Measurements from ENCODE around the gene CADM2. TPM values are rescaled to one million over a fixed set of nuclear protein-coding genes. Genes with fewer than 3 reads are reported as not detected.
"Not testable (repeated sequence)": the region's sequence is repeated elsewhere in the genome, so short reads cannot be mapped to it uniquely, and the experiment has no call there.

CADM2 gene
- total RNA-seq, 2 donors from 2014 or later, result not detected

GRCh38 chr3:85979034-85979433, 1020.2 kb downstream of the CADM2 start:
- H3K4me3 Mint-ChIP-seq, result no peak overlapping the region
- H3K27ac Mint-ChIP-seq, result no peak overlapping the region
- H3K4me1 Mint-ChIP-seq, result no peaks in the 10 kb centered on the region
- no peak for ATAC-seq (replicated peaks)
- H3K9me3 Mint-ChIP-seq, result no peaks in the 10 kb centered on the region
- no peaks in the 10 kb centered on the region for H3K36me3 Mint-ChIP-seq (ENCODE audit: low read depth)
- no peaks in the 10 kb centered on the region for H3K27me3 Mint-ChIP-seq

DNA sequence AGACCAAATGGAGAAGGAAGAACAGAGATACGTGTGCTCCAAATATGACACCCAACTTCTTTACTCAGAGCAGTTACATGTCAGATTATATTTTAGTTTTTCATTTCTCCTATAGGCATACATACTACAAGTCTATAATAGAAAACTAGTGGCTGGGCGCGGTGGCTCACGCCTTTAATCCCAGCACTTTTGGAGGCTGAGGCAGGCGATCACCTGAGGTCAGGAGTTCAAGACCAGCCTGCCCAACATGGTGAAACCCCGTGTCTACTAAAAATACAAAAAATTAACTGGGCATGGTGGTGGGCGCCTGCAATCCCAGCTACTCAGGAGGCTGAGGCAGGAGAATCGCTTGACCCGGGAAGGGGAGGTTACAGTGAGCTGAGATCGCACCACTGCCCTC, 1030.8 kb downstream of the CADM2 start:
- ATAC-seq (replicated peaks); H3K27ac Mint-ChIP-seq; H3K27me3 Mint-ChIP-seq; H3K36me3 Mint-ChIP-seq (ENCODE audit: low read depth); H3K9me3 Mint-ChIP-seq; H3K4me1 Mint-ChIP-seq; H3K4me3 Mint-ChIP-seq: not testable (repeated sequence)

DNA sequence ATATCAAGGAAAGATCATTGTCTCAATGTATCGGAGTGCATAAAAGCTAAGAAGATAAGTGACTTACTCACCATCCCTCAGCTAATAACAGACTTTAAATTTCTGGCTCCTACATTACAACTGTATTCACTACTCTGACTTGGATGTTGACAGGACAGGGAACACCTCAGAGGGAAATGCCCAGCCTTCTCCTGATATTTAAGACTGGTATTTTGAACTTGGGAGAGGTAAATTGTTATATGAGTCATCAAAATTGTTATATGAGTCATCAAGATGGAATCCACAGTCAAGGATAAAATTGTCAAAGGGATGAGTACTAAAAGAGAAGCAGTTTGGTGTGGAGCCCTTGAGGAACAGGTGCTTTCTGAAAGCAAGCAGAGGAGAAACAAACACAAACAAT, 1070.8 kb downstream of the CADM2 start:
- ATAC-seq (replicated peaks), result no peak

DNA sequence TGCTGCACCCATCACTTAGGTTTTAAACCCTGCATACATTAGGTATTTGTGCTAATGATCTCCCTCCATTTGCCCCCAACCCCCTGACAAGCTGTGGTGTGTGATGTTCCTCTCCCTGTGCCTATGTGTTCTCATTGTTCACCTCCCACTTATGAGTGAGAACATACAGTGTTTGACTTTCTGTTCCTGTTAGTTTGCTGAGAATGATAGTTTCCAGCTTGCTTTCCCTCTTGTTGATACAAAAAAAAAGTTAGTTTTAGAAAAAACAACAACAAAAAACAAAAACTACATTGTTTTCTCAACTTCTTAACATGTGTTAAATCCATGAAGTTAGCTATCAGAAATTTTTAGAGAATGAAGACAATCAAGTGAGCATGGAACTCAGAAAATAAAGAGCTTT, 1079.1 kb downstream of the CADM2 start:
- H3K36me3 Mint-ChIP-seq (ENCODE audit: low read depth), result no peaks in the 10 kb centered on the region
- H3K27ac Mint-ChIP-seq, result no peak overlapping the region

More for the DNA sequence above, 1070.8 kb downstream of the CADM2 start:
- Mint-ChIP-seq H3K36me3 (ENCODE audit: low read depth) (no peaks in the 10 kb centered on the region), H3K9me3 (peaks cover 11% of the 10 kb centered on the region), H3K27ac (no peak overlapping the region), H3K27me3 (no peaks in the 10 kb centered on the region), H3K4me3 (no peak overlapping the region), H3K4me1 (no peaks in the 10 kb centered on the region)

DNA sequence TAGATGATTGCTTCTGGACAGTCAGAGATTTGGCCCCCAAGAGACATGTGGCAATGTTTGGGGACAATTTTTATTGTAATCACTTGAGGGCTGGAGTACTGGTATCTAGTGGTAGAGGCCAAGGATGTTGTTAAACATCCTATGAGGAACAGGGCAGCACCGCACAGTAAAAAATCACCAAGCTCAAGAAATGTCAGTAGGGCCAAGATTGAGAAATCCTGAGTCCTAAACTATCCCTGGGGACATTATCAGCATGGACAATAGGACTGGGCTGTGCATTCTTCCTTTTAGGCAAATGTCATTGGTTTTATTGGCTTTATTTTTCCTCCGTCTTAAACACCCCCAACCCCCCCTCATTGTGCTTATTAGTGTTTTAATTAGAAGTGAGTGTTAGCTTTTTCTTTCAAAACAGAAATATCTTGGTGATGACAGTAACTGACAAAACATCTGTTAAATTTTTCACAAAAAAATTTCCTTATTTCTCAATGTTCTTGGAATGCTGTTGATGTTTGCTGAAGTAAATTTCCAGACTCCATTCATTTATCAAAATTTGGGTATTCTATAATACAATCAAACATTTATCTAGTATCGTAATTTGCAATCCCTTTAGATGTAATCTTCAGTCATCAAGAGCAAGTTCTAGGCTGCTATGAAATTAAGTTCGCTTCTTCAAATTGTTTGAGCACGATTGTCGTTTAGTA, 1087.8 kb downstream of the CADM2 start:
- Mint-ChIP-seq H3K9me3 (peaks cover 17% of the 10 kb centered on the region), H3K4me3 (no peak overlapping the region), H3K36me3 (ENCODE audit: low read depth) (no peaks in the 10 kb centered on the region), H3K4me1 (no peaks in the 10 kb centered on the region), H3K27me3 (no peaks in the 10 kb centered on the region), H3K27ac (no peak overlapping the region)
- ATAC-seq (replicated peaks), result no peak

More for the DNA sequence above, 1079.1 kb downstream of the CADM2 start:
- Mint-ChIP-seq H3K9me3 (peaks cover 24% of the 10 kb centered on the region), H3K4me3 (no peak overlapping the region), H3K27me3 (no peaks in the 10 kb centered on the region), H3K4me1 (no peaks in the 10 kb centered on the region)
- no peak for ATAC-seq (replicated peaks)

DNA sequence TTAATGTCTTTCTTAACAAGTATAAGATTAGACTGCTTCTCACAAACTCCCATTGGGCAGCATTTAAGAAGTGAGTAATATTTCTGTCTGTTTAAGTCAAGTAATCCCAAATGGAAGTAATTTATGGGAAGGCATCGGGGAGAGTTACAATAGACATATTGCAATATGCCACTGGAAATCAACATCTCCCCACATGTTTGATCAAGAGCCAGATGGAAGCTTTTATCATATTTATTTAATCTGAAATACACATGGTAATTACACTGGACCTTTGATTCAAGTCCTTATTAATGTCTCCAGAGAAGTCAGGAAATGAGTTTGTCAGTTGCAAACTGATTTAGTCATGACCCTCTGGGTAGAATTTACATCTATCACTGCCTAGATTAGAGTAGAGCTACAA, 1088.4 kb downstream of the CADM2 start:
- H3K36me3 Mint-ChIP-seq (ENCODE audit: low read depth), result no peaks in the 10 kb centered on the region
- ATAC-seq (replicated peaks), result no peak
- H3K4me3 Mint-ChIP-seq, result no peak overlapping the region
- H3K4me1 Mint-ChIP-seq, result no peaks in the 10 kb centered on the region
- H3K9me3 Mint-ChIP-seq, result peaks cover 12% of the 10 kb centered on the region
- no peak overlapping the region for H3K27ac Mint-ChIP-seq
- H3K27me3 Mint-ChIP-seq, result no peaks in the 10 kb centered on the region

- no peak for ATAC-seq (replicated peaks)
- Mint-ChIP-seq H3K27ac (no peak overlapping the region), H3K9me3 (peaks cover 8% of the 10 kb centered on the region), H3K27me3 (no peaks in the 10 kb centered on the region), H3K4me3 (no peak overlapping the region), H3K36me3 (ENCODE audit: low read depth) (no peaks in the 10 kb centered on the region), H3K4me1 (no peaks in the 10 kb centered on the region)
Measured at GRCh38 chr3:86051058-86051457, 1092.3 kb downstream of the CADM2 start.

GRCh38 chr3:86056032-86056431, 1097.2 kb downstream of the CADM2 start:
- no peaks in the 10 kb centered on the region for H3K27me3 Mint-ChIP-seq
- no peak for ATAC-seq (replicated peaks)
- no peaks in the 10 kb centered on the region for H3K36me3 Mint-ChIP-seq (ENCODE audit: low read depth)
- no peak overlapping the region for H3K4me3 Mint-ChIP-seq
- H3K27ac Mint-ChIP-seq, result no peak overlapping the region
- no peaks in the 10 kb centered on the region for H3K9me3 Mint-ChIP-seq
- H3K4me1 Mint-ChIP-seq, result no peaks in the 10 kb centered on the region

GRCh38 chr3:86056962-86057361, 1098.2 kb downstream of the CADM2 start:
- Mint-ChIP-seq H3K4me1 (no peaks in the 10 kb centered on the region), H3K36me3 (ENCODE audit: low read depth) (no peaks in the 10 kb centered on the region), H3K9me3 (no peaks in the 10 kb centered on the region), H3K27ac (no peak overlapping the region), H3K4me3 (no peak overlapping the region), H3K27me3 (no peaks in the 10 kb centered on the region)
- ATAC-seq (replicated peaks), result no peak

- no peaks in the 10 kb centered on the region for H3K4me1 Mint-ChIP-seq
- no peak for ATAC-seq (replicated peaks)
- H3K27me3 Mint-ChIP-seq, result no peaks in the 10 kb centered on the region
- H3K36me3 Mint-ChIP-seq (ENCODE audit: low read depth), result no peaks in the 10 kb centered on the region
- H3K9me3 Mint-ChIP-seq, result peaks cover 4% of the 10 kb centered on the region
- no peak overlapping the region for H3K4me3 Mint-ChIP-seq
- no peak overlapping the region for H3K27ac Mint-ChIP-seq
Measured at GRCh38 chr3:86073799-86074198, 1115.0 kb downstream of the CADM2 start.

GRCh38 chr3:86087160-86087871, 1128.5 kb downstream of the CADM2 start:
- H3K9me3 Mint-ChIP-seq, result peaks cover 17% of the 10 kb centered on the region
- ATAC-seq (replicated peaks), result no peak
- H3K27ac Mint-ChIP-seq, result no peak overlapping the region
- no peaks in the 10 kb centered on the region for H3K4me1 Mint-ChIP-seq
- no peaks in the 10 kb centered on the region for H3K36me3 Mint-ChIP-seq (ENCODE audit: low read depth)
- no peaks in the 10 kb centered on the region for H3K27me3 Mint-ChIP-seq
- no peak overlapping the region for H3K4me3 Mint-ChIP-seq

GRCh38 chr3:86104154-86104553, 1145.4 kb downstream of the CADM2 start:
- H3K4me3 Mint-ChIP-seq, result no peak overlapping the region
- H3K9me3 Mint-ChIP-seq, result peaks cover 13% of the 10 kb centered on the region
- no peaks in the 10 kb centered on the region for H3K36me3 Mint-ChIP-seq (ENCODE audit: low read depth)
- no peak overlapping the region for H3K27ac Mint-ChIP-seq
- no peaks in the 10 kb centered on the region for H3K4me1 Mint-ChIP-seq
- H3K27me3 Mint-ChIP-seq, result no peaks in the 10 kb centered on the region
- no peak for ATAC-seq (replicated peaks)

DNA sequence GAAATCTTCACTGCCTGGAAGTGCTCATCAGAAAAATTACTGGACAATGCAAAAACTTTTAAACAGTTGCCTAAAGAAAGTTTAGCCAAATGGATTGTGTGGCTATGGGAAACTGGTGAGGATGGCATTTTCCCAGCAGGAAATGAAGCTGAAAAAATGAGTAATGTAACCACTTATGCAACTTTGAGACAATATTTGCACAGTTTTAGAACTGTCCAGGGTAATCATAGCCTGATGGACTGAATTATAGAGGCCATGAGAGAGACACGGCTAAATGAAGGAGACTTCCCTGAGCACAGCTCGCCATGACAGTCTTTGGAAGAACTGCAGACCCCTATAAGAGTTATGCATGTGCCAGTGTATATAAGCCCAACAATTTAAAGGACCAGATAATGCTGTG, 1150.6 kb downstream of the CADM2 start:
- Mint-ChIP-seq H3K4me3 (no peak overlapping the region), H3K9me3 (peaks cover 25% of the 10 kb centered on the region), H3K4me1 (no peaks in the 10 kb centered on the region), H3K27me3 (no peaks in the 10 kb centered on the region), H3K36me3 (ENCODE audit: low read depth) (no peaks in the 10 kb centered on the region), H3K27ac (no peak overlapping the region)
- no peak for ATAC-seq (replicated peaks)

All from activated T-helper 17 cell treated with anti-CD3 and anti-CD28 coated beads, Interleukin-2, amount 50 U/mL, for 72 hours (primary cell).